NCI-H2107 treated with DMSO at 0.1 percent for 48 hours (cell line): ENCODE results near the gene RHCG.
"Not testable (repeated sequence)": the region's sequence is repeated elsewhere in the genome, so short reads cannot be mapped to it uniquely, and the experiment has no call there.

Experiments used
- DNase-seq: peaks from one replicate; lab custom pipeline; 2025; ENCODE audit not compliant: unreplicated experiment; lab: John Stamatoyannopoulos, UW

Gene RHCG

DNA sequence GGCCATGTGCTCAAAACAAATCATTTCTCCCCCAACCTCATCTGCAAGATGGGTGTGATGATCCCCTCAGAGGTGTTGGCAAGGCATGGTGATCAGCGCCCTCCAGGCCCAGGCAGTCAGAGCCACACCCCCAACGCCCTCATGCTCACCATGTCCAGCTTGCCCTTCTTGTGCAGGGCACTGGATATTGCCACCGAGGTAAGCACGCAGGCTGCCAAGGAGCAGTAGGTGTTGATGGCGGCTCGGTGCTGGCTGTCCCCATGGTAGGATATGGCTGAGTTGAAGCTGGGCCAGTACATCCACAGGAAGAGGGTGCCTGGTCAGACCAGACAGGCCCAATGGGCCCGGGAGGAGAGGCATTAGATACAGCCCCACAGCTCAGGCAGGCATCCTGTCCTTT is 17.2 kb downstream of the RHCG start:
- DNase-seq: no peak

DNA sequence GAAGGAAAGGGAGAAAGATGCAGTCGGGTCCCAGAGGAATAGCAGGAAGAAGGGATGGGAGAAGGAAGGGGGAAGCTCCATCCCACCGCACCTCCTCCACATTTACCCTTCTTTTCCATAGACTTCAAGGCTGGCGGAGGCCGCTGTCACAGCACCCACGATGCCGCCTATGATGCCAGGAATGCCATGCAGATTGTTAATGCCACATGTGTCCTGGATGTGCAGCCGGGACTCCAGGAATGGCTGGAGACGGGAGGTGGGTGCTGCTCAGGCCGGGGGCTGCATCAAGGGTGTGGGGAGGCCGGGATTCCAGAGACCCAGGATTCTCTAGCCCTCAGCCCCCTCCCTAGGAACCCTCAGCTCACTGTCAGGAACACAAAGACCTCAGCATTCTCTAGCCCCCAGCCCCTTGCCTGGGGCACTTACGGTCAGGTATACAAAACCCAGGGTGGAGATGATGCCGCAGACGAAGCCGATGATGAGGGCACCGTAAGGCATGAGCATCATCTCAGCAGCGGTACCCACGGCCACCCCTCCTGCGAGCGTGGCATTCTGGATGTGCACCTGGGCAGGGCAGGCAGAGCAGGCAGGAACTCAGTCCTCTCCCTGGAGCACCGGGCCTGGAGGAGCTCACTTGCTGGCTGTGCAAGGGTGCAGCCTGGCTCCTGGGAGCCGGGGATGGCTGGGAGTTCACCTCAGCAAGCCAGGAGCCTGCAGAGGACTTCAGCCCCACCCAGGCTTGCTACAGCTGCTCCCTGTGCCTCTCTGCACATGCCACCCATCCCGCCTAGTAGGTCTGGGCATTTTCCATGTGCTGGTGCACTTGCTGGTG is 18.8 kb downstream of the RHCG start:
- no peak for DNase-seq

DNA sequence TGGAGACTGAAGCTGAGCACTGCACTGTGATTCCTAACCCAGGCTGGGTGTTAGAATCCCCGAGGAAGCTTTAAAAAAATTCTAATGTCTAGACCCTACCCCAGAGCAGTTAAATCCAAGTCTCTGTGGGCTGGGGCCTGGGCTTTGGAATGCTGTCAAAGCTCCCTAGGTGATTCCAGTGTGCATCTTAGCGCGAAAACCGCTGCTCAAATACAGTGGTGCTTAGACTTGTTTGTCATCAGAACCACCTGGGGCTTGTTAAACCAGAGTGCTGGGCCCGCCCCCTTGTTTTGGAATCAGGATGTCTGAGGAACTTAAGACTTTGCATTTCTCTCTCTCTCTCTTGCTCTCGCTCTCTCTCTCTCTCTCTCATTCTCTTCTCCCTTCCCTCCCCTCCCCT is 20.7 kb downstream of the RHCG start:
- DNase-seq: no peak

DNA sequence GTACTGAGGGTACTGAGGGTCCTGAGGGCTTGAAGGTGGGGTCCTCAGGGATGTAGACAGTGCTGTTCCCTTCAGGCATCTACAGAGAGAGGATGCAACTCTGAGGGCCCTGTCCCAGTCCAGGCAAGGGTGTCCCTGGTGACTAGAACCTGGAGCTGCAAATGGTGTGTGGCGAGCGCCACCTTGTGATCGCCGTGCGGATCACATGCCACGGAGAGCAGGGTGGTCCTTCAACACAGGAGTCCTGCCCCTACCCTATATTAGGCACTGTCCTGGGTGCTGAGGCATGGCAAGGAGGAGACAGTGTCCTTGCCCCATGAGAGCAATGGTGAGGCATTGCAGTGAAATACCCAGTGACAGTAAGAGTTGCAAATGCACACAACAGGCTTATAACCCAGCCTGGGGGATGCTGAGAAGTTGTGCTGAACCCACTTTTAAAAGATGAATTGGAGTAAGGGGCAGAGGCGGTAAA is 23.6 kb downstream of the RHCG start:
- no peak for DNase-seq

DNA sequence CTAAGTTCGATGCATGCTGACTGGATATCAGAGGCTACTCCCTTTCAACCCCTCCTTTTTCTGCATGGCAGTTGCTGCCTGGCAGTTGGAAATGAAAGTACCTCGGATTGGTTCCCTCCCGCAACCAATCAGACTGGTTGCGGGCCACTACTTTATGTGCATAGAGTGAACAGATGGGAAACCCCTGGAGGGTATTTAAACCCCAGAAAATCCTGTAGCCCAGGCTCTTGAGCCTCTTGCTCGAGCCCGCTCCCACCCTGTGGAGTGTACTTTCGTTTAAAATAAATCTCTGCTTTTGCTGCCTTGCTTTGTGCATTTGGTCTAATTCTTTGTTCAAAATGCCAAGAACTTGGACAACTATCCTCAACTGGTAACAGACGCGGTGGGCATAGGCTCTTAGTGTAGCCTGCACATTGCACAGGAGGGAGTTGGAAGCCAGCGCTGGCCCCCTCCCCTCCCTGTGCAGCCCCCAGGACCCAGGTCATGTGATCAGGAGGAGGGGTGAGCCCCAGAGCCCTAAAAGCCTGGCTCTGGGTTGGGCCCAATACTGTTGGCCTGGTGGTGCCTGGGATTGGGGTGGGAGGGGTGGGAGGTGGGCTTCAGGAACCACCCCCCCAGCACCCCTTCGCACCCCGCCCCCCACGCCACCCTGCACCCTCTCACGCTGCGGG is 26.8 kb downstream of the RHCG start:
- DNase-seq: no peak

DNA sequence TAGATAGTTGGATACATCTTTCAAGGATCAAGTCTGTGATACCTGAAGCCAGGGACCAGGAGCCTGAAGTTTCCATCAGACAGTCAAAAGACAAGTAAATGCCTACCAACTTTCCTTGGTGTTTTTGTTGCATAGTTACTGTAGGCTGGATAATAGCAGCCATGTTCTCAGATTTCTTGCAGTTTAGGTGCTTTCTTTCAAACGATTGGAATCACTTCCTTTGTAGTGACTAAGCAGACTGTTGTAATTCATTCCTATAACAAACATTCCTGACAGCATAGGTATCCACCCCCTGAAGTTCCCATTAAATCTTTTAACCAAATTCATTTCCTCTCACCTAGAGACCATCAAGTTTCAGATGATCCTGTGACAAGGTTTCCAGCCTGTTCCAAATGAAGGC is 27.6 kb downstream of the RHCG start:
- DNase-seq: not testable (repeated sequence)

DNA sequence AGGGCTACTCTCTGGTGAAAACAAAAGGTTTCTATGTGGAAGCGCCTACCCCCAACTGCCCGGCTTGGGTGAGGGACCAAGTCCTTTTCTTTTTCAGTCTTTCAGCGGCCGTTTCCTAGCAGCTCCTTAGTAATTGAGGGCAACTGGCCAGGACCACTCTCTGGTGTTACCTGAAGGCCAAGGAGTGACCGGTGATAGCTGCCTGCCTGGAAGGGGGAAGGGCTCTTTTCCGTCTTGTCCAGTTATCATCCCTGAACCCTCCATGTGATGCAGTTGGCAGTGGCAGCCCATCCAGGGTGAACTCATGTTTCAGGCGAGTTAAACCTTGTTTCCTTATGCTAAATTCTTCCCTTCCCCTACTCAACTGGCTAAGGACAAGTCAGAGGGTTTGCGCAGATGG is 33.3 kb downstream of the RHCG start:
- DNase-seq: no peak

DNA sequence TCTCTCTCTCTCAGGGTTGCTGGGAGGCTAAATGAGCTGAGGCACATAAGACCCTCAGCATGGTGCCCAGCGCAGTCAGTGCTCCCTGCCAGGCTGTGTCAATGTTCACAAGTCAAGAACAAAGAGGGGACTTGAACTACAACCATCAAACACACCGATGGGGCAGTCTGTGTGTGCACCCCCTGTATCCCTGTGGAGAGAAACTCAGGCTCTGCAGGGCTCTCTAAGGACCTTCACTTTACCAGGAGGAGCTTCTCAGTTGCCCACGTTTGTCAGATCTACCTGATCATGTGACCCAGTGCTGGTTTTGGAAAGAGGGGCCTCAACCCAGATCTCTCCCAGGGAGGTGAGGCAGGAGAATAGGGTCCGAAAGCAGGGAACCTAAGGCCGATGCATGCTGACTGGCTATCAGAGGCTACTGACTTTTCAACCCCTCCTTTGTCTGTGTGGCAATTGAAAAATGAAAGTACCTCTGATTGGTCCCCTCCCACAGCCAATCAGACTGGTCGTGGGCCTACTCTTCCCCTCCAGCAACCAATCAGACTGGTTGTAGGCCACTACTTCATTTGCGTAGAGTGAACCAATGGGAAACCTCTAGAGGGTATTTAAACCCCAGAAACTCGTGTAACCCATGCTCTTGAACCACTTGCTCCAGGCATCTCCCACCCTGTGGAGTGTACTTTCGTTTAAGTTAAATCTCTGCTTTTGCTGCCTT is 34.0 kb downstream of the RHCG start:
- DNase-seq: no peak

DNA sequence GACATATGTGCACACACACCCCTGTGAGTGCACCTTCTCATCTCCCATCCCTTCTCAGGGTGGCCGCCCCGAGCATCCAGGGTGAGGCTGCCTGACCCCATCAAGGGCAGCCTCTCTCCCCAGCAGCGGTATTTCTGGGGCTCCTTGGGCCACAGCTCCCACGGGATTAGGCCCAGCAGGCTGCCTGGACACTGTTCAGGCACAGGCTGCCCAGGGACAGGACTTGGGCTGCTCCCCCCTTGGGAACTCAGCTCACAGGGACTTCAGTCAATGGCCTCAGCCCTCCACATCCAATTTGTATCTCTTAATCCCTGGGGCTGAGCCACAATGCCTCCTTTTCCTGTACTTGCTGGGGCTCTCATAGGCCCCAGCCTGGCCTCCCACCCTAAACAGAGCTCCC is 35.0 kb downstream of the RHCG start:
- DNase-seq: no peak

DNA sequence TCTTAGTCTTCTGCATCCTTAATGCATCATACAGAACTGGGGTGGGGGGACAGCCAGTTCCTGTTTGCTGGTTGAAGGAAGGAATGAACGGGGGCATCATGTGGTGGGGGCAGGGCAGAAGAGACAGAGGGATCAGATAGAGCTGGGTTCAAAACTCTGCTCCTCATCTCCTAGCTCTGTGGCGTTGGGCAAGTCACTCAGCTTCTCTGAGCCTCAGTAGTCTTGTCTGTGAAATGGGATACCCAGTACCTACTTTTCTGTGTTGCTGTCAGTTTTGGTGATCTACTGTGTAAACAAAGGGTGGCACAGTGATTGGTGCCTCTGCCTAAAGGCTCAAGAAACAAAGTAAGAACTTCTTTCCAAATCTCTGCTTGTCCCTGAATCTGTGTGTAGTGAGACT is 36.3 kb downstream of the RHCG start:
- no peak for DNase-seq

DNA sequence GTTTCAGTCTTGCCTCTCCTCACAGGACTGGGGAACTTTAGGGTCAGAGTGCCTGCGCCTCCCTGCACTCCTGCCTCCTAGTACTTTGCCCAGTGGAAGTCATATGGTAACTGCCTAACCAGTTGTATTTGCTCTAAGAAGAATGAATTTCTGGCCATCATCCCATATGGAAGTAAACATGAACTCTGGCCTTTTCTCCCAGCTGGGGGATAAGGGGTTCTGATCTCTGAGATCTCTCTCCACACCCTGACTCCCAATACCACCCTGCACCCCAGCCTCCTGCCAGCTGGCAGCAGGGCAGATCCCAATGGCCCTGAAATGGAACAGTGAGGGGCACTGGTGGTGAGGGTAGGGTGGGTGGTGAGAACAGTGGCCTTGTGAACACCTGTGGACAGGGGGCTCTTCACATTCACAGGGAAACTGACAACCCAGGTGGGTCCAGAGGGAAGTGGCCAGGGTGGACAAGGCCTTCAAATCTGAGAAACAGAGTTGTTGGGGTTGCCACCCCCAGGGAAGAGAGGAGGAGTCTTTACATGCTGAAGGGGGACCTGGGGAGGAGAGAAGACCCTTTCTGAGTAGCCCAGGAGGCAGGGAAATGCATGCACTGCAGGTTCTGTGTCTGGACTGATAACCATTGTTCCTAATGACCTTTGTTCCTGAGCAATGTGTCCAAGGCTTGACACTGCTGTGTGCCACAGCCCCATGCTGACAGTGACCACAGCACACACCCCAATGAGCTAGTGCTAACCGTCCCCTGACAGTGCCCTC is 36.9 kb downstream of the RHCG start:
- DNase-seq: no peak

DNA sequence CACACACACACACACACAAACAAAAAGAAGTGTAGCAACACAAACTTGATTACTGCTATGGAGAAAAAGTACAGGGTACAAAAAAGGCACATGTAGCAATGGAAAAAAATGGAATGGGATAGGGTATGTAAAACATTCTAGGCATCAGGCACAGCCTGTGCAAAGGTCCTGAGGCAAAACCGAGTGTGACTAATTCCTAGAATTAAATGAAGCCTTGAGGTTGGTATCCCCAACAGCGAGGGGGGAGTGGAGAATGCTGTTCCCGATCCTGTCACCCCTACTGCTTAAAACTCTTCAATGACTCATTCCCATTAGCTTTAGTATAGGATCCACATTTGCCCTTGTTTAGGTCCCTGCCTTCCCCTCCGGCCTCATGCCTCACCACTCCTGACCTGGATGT is 37.9 kb downstream of the RHCG start:
- no peak for DNase-seq

DNA sequence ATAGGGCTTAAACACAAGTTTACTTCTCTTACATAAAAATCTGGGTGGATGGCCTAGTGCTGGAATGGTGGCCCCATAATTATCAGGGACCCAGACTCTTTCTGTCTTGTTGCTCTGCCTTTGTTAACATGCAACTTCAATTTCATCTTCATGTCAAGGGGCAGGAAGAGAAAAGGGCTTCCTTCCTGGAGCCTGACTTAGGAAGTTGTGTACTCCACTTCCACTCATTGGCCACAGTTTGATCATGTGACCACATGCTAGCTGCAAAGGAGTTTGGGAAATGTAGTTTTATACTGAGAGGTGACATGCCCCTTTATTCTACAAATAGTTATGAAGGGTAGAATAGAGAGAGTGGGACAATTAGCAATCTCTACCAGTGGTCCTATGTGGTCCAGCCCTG is 39.3 kb downstream of the RHCG start:
- no peak for DNase-seq

DNA sequence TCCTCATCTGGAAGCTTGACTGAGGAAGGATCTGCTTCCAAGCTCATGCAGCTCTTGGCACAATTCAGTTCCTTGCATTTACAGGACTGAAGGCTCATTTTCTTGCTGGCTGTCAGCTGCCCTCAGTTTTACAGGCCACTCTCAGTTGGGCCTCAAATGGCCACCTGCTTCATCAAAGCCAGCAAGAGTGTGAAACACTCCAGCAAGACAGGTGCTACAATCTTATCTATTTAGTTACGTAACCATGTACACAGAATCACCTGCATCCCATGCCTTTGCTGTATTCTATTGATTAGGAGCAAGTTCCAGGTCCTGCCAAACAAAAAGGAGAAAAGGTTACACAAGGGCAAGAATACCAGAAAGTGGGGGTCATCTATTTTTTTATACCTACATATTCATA is 40.8 kb downstream of the RHCG start:
- DNase-seq: no peak

DNA sequence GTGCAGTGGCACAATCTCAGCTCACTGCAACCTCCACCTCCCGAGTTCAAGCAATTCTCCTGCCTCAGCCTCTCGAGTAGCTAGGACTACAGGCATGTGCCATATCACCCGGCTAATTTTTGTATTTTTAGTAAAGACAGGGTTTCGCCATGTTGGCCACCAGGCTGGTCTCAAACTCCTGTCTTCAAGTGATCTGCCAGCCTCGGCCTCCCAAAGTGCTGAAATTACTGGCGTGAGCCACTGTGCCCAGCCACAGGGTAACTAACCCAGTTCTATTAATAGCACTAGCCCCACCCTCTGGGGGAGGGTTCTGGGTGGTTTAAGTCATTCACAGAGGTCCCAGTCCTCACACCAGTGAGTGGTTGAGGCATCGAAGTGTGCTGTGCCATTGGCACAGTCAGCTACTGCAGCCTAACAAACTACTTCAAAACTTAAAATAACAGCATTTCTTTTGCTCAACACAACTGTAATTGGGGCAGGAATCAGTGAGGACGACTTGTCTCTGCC is 44.0 kb downstream of the RHCG start:
- no peak for DNase-seq

DNA sequence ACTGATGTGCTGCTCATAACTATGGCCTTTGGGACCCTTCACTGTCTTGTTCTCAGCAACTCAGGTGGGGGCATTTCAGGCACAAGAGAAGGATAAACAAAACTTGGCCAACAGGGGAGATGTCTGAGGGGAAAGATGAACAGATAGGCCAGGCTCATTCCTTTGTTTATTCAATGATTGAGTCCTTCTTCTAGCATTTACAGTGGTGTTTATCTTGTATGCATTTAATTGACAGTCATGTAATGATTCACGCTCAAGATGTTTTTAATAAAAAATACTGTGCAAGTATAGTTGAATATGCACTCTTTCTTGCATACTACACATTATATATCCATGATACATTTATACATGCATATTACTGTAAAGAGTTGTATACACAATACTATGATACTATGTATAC is 44.5 kb downstream of the RHCG start:
- DNase-seq: no peak

DNA sequence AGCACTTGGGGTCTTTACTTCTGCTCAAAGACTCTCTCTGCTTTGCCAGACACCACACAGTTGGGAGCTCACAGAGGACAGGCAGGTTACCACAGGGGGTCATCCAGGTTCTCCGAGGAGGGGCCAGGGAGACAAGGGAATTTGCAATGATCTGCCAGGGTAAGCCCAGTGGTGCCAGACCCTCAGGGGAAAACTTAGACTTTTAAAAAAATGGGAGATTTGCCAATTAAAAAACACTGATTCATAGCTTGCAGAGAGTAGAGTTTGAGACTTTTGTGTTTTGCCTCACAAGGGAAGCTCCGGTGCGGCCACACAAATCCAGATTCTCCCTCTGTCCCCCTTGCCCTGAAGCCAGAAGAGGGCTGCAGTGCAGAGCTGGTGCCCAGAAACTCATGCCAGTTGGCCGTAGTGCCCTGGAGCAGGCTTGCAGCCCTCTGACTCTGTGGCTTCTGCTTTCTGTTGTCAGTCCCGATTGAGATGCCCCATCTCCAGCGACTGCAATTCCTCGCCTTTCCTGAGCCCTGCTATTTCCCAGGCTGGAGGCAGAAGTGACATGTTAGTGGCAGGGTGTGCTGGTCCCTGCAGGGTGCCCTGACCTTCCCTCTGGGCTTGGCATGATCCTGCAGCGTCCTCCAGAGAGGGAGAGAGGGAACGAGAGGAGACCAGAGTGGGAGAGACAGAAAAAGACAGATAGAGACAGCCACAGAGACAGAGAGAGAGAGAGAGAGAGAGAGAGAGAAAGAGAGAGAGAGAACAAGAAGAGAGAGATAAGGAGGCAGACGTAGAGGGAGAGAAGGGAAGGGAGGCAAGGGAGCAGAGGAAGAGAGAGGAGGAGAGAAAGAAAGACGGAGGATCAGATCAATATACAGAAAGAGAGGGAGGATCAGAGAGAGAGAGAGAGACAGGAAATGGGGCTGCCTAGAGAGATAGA is 46.0 kb downstream of the RHCG start:
- no peak for DNase-seq

DNA sequence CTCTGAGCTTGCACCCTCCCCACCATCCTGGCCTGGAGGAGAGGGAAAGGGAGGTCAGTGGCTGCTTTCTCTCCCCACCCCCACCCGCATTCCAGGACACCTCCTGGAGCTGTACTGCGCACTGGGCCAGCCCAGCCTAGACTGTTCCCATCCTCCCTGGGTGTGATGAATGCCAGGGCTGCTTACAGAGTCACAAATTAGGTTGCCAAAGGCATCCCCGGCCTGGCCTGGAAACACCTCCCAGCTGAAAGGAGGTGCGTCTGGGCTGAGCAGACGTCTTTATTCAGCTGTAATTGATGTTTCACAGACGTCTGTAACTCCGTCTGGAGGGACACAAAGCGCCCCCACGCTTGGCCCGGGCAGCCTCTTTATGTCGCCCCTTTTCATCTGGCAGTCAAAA is 47.6 kb downstream of the RHCG start:
- no peak for DNase-seq

DNA sequence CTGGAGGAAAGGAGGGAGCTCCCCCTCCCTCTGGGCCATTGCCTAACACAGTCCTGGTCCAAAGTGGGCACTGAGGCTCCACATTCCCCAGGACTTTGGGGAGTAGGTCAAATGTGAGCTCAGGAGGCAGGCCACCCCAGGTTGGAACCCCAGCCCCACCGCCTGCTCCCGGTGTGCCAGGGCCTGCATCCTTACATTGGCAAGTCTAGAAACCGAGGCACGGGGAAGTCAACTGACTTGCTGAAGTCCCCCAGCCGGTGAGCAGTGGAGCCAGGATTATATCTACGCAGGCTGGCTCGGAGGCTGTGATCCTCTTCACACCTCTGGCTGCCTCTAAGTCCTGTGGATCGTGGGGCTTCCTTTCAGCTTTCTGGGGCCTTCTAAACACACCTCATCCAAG is 48.7 kb downstream of the RHCG start:
- no peak for DNase-seq
